ENCODE results near the gene UBAP2L.

- no peak for TF ChIP-seq SUZ12 (IDR thresholded peaks at IDR 0.05; ENCODE audit: extremely low read depth, insufficient read depth, insufficient read length)
- no peak for TF ChIP-seq ZNF274 (IDR thresholded peaks at IDR 0.05; ENCODE audit: low read depth, low read length)
- no peak for TF ChIP-seq YY1 (IDR thresholded peaks at IDR 0.05; ENCODE audit: insufficient read depth, insufficient read length)
Measured at GRCh38 chr1:154288661-154289060, 67.9 kb downstream of the UBAP2L start.
